ENCODE results near the gene EPAS1.

DNA sequence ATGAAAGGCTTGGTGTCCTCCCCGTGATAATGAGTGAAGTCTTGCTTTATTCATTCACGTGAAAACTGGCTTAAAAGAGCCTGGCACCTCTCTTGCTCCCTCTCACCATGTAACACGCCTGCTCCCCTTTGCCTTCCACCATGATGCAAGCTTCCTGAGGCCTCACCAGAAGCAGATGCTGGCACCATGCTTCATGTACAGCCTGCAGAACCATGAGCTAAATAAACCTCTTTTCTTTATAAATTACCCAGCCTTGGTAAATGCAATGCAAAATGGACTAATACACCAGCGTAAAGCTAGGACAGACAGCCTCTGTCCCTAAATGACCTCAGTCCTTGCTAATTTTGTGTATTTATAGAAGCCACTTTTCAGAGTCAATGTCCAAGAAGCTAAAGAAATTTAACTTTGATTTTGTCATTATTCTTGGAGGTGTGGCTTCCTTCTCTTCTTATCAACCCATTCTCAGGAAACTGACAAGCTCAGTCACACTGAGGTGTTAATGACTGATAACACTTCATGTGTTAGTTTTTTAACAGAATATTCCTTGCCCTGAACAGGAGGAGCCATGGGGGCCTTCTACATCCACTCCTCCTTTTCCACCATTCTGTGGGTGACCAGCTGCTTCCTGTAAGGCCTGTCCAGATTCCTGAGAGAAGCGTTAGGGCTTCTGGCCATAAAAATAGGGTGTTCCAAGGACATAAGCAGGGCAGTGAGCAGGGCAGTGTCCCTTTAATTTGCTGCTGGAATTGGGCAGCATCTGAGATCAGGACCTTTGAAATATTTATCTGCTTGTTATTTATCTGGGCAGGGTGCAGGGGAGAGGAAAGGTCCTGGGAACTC, 38.0 kb upstream of the EPAS1 start:
- TF ChIP-seq FOXM1 (IDR thresholded peaks at IDR 0.05; ENCODE audit: borderline replicate concordance) (no peak), PKNOX1 (IDR thresholded peaks at IDR 0.05) (no peak), BHLHE40 (IDR thresholded peaks at IDR 0.05; ENCODE audit: borderline replicate concordance) (no peak), SUZ12 (IDR thresholded peaks at IDR 0.05) (no peak), TARDBP (IDR thresholded peaks at IDR 0.05) (no peak), FOXA1 (IDR thresholded peaks at IDR 0.05) (no peak), FOXK2 (IDR thresholded peaks at IDR 0.05) (no peak), ELF4 (IDR thresholded peaks at IDR 0.05) (no peak), SP1 (IDR thresholded peaks at IDR 0.05) (no peak), LEF1 (IDR thresholded peaks at IDR 0.05; ENCODE audit: borderline replicate concordance) (no peak), L3MBTL2 (conservative IDR thresholded peaks at IDR 0.05) (no peak), ARNT (IDR thresholded peaks at IDR 0.05) (no peak), CTBP1 (IDR thresholded peaks at IDR 0.05; ENCODE audit: borderline replicate concordance) (no peak), ZNF384 (IDR thresholded peaks at IDR 0.05) (no peak)

Measured in HEK293T (cell line).